ENCODE data around the gene PLEK.

PLEK gene

GRCh38 chr2:68414876-68415275 lies 49.8 kb downstream of the PLEK start:
- DNase-seq (ENCODE audit: low read depth): no peak

- DNase-seq (ENCODE audit: low read depth): no peak
Observed at GRCh38 chr2:68415521-68415920, 50.4 kb downstream of the PLEK start.

GRCh38 chr2:68416081-68416675 lies 51.1 kb downstream of the PLEK start:
- no peak for DNase-seq (ENCODE audit: low read depth)

- no peak for DNase-seq (ENCODE audit: low read depth)
Observed at GRCh38 chr2:68417926-68418325, 52.8 kb downstream of the PLEK start.

- DNase-seq (ENCODE audit: low read depth): no peak
Observed at GRCh38 chr2:68418419-68418818, 53.3 kb downstream of the PLEK start.

- no peak for DNase-seq (ENCODE audit: low read depth)
Observed at GRCh38 chr2:68418855-68419254, 53.8 kb downstream of the PLEK start.

GRCh38 chr2:68420254-68420910 lies 55.3 kb downstream of the PLEK start:
- DNase-seq (ENCODE audit: low read depth): no peak

DNA sequence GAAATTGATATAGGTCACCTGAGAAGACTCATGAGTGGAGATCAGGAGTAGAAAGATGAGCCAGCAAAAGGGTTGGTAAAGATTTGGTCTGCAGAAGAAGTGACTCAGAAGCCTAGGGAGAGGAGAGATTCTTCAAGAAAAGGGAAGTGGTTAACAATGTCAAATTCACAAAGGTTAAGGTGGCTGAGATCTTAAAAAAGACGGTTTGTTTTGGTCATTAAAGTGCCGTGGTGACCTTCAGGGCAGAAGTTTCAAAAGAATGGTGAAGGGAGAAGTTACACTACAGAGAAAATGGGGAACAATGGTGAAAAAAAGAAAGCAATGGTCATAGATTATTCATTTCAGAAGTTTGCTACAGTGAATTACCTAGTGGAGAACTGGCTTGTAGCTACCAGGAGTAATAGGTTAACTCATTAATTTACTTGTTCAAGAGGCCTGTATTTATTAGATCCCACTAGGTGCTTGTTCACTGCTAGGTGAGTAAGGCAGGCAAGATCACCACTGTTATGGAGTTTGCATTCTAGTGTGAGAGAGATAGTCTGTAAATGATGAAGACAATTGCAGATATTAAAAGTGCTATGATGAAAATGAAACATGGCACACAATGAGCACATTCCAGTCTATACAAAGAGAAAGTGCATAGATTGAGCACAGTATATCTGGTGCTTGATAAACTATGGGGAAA lies 59.0 kb downstream of the PLEK start:
- no peak for DNase-seq (ENCODE audit: low read depth)

GRCh38 chr2:68425503-68425902 lies 60.4 kb downstream of the PLEK start:
- no peak for DNase-seq (ENCODE audit: low read depth)

- no peak for DNase-seq (ENCODE audit: low read depth)
Observed at GRCh38 chr2:68426446-68426845, 61.4 kb downstream of the PLEK start.

DNA sequence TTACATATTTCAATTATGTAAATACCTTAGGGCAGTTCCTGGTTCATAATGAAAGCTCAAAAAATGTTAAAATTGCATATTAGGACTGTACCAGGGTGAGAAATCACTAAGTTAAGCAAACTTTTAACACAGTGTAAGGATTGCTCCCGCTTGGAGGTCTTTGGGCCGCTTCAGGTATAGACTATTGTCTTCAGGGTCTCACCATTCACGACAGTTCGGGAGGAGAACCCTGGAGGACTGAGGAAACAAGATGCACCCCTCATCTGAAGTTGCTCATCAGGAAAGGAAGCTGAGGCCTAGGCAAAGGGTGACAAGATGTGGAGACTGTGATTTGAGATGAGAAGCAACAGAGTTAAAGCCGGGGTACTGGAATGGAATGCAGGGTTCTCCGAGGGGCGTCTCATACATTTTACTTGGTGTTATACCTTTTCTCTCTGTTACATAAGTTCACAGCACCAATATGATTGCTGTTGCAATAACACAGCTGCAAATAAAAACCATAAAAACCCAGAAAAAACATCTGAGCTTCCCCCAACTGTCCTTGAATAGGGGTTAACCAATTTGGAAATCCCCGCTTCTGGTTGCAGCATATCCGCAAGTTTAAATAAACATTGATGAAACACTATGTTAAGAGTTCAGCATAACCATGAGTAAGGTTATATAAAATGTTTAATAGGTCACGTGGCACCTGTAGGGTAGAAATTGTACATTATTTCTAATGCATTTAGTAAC lies 61.9 kb downstream of the PLEK start:
- DNase-seq (ENCODE audit: low read depth): no peak

- DNase-seq (ENCODE audit: low read depth): no peak
Observed at GRCh38 chr2:68428126-68428525, 63.0 kb downstream of the PLEK start.

DNA sequence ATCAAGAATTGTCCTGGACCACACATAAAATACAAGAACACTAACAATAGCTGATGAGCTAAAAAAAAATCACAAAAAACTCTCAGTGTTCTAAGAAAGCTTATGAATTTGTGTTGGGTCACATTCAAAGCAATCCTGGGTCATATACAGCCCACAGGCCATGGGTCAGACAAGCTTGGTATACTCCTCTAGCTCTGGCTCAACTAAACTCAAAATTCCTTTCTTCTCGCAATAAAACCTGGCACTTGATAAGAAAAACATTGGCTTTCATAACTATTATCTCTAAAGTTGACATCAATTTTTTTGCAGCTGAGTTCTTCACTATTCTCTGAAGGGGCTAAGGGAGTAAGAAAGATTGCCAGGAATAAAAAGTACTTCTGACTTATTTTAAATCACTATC lies 63.7 kb downstream of the PLEK start:
- no peak for DNase-seq (ENCODE audit: low read depth)

DNA sequence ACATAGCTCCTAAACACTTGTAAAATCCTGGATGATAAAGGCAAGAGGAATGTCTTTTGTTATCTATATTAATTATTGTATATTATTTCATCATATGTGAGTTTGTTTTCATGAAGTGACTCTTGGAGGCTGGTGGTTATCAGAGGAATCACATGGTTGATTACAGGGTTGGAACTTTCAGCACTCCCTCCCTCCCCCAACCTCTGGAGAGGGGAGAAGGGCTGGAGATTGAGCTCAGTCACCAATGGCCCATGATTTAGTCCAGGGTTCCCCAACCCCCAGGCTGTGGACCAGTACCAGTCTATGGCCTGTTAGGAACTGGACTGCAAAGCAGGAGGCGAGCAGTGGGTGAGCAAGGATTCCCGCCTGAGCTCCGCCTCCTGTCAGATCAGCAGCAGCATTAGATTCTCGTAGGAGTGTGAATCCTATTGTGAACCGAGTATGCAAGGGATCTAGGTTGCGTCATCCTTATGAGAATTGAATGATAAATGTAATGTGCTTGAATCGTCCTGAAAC lies 64.3 kb downstream of the PLEK start:
- DNase-seq (ENCODE audit: low read depth): no peak

DNA sequence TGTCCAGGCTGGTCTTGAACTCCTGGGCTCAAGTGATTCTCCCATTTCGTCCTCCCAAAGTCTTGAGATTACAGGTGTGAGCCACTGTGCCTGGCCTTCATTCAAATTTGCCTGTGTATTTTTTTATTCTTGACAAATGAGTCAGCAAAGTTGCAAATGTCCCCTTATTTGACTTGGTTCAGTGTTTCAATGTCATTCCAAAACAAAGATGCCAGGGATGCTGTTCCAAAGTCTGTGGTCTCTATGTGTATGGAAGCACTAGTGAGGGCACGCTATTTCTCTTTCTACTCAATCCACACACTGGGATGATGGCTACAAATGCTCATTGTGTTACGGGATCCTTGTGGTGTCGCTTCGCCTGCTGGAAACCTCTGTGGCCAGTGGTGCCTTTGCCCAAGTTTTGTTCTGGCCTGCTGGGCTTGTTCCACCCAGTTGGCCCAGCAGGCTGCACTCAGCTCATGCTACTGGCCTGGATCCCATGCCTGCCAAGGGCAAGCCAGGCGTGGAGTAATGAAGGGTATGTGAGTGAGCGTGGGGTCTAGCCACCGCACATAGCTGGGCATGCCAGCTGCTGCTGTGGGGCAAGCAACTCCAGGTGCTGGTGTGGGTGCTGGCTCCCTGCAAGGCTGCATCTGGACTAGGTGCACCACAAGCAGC lies 66.4 kb downstream of the PLEK start:
- no peak for DNase-seq (ENCODE audit: low read depth)

GRCh38 chr2:68432696-68433658 lies 67.9 kb downstream of the PLEK start:
- DNase-seq (ENCODE audit: low read depth): no peak

DNA sequence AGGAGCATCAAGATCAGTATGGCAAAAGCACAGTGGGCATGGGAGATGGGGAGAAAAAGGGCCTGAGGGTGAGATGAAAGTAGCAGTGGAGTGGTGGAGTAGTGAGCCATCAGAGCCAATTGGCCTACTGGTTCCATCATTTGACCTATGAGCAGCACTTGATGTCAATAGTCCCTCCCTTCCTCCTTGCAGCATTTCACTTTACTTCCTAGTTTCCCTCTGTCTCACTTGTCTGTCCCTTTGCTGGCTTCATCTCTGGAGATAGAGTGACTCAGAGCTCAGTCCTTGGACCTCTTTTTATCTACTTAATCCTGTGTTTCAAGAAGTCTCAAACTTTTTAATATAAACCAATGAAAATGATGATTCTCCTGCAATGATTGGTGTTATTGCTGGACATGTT lies 69.9 kb downstream of the PLEK start:
- no peak for DNase-seq (ENCODE audit: low read depth)

DNA sequence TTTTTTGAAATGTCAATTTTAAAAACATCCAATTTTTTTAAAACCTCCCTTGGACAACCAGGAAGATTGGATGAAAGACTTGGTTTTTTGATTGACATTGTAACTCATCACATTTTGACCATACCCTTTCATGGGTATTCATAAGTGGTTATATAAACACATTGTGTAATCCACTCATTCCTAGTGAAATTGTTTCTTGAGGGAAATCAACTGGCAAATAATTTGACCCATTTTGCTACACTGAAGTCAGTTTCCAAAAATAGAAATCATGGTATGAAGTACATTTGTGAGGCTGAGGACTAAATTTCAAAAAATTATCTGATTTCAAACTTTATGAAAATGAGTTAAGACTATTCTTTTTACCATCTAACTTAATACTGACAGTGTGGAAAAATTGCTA lies 70.5 kb downstream of the PLEK start:
- no peak for DNase-seq (ENCODE audit: low read depth)

DNA sequence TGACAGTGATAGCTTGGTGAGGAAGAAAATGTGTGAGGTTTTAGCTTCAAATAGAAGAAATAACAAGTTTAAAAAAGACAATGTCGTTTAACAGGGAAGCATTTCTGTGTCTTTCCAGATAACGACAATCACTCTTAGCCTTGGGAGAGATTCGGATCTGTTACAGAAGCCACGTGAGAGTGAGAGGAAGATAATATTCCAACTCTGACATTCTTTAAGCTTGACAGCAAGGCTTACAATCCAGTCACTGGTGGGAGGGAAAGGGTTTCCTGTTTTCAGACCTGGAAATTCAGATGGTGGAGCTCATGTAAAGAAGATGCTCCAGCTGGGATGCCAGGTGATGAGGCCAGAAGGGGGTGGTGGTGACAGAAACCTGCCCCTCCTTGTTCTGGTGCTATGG lies 71.2 kb downstream of the PLEK start:
- DNase-seq (ENCODE audit: low read depth): no peak

GRCh38 chr2:68438455-68439303 lies 73.6 kb downstream of the PLEK start:
- no peak for DNase-seq (ENCODE audit: low read depth)
